Thoracic aorta (tissue), 2 donors: ENCODE measurements around the gene SDK1. TPM values are rescaled to one million over a fixed set of nuclear protein-coding genes. Genes with fewer than 3 reads are reported as not detected.

Experiments
- ATAC-seq: fragments of 150-250 bp; one replicate; pipeline ENCODE4 v1.8.0; 2017; ENCODE audit warnings: low read depth; ENCODE audit not compliant: insufficient number of reproducible peaks, low FRiP score
- DNase-seq: peaks from one replicate; pipeline ENCODE4 v3.0.0-alpha.2; 2020; ENCODE audit warnings: low spot score
- H3K27ac ChIP-seq, 2 donors: fragments of 200-600 bp; sonication (generic); 1 replicate in 1 of 2; 2 replicates in 1 of 2; pipeline ENCODE4 v1.5.1; 2016; ENCODE audit warnings: mild to moderate bottlenecking in 2 of 2, moderate library complexity in 2 of 2
- H3K27me3 ChIP-seq: fragments of 200-600 bp; sonication (generic); replicated peaks from 2 replicates; pipeline ENCODE4 v1.6.0; 2016; ENCODE audit warnings: mild to moderate bottlenecking; ENCODE audit not compliant: insufficient read depth
- H3K36me3 ChIP-seq: fragments of 200-600 bp; sonication (generic); one replicate; pipeline ENCODE4 v1.5.1; 2016
- H3K4me1 ChIP-seq, 2 donors: fragments of 200-600 bp; sonication (generic); 1 replicate in 1 of 2; 2 replicates in 1 of 2; pipeline versions ENCODE4 v1.5.1 to v1.6.0; 2016; ENCODE audit warnings: low read depth in 2 of 2, mild to moderate bottlenecking in 1 of 2; ENCODE audit not compliant: control insufficient read depth in 1 of 2
- H3K4me3 ChIP-seq: fragments of 200-600 bp; sonication (generic); 2 replicates; pipeline ENCODE4 v1.5.1; 2016; ENCODE audit warnings: mild to moderate bottlenecking
- H3K9me3 ChIP-seq: fragments of 200-600 bp; sonication (generic); 2 replicates; pipeline ENCODE4 v1.5.1; 2016
- CTCF ChIP-seq: fragments of 200-600 bp; sonication (generic); IDR thresholded peaks from one replicate; pipeline ENCODE4 v1.5.1; 2019; ENCODE audit warnings: antibody characterized with exemption
- total RNA-seq, 2 donors: library from RNA; depleted of rRNA; stranded (reverse); fragments of >200 nt; gene quantifications; one replicate each; pipeline versions ENCODE4 v1.1.0 to v1.2.3, GENCODE V29; 2016

SDK1 gene
- total RNA-seq, 2 donors from 2014 or later, result 27.5 to 29.2 TPM

DNA sequence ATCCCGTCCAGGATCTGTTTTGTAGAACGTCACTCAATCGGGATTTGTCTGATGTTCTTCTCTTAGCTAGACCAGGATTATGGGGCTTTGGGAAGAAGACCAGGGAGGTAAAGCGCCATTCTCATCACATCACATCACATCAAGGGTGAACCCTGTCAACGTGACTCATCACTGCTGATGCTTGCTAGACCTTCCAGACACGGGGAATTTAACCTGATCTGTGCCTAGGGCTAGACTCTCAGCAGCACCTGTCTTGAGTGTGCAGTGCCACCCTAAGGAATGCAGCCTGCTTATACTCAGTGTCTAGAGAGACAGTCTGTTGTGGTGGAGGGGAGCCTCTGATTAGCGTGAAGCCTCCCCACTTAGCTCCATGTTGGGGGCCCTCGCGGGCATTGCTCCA is 702.5 kb downstream of the SDK1 start:
- ATAC-seq, result no peak
- Histone ChIP-seq H3K27ac (no peak overlapping the region), H3K36me3 (no peaks in the 10 kb centered on the region), H3K27me3 (no peaks in the 10 kb centered on the region), H3K9me3 (no peaks in the 10 kb centered on the region), H3K4me3 (no peak overlapping the region), H3K4me1 (no peaks in the 10 kb centered on the region)
- TF ChIP-seq CTCF, result no peak
- no peak for DNase-seq

GRCh38 chr7:4006687-4007086 is 705.6 kb downstream of the SDK1 start:
- DNase-seq (no peak), ATAC-seq (no peak)
- H3K36me3 ChIP-seq, result peaks cover 4% of the 10 kb centered on the region
- no peaks in the 10 kb centered on the region for H3K9me3 ChIP-seq
- H3K27me3 ChIP-seq, result no peaks in the 10 kb centered on the region
- H3K4me1 ChIP-seq, result no peaks in the 10 kb centered on the region
- H3K4me3 ChIP-seq, result peak overlapping the region; percentile 38
- H3K27ac ChIP-seq, result peak overlapping the region in 1 of 2 donors; percentile 29
- TF ChIP-seq CTCF, result no peak

- H3K4me3 ChIP-seq, result no peak overlapping the region
- no peak for TF ChIP-seq CTCF
- no peak for ATAC-seq
- H3K4me1 ChIP-seq, result no peaks in the 10 kb centered on the region
- H3K36me3 ChIP-seq, result peaks cover 4% of the 10 kb centered on the region
- DNase-seq, result no peak
- H3K27me3 ChIP-seq, result no peaks in the 10 kb centered on the region
- H3K9me3 ChIP-seq, result no peaks in the 10 kb centered on the region
- no peak overlapping the region for H3K27ac ChIP-seq
These were observed 708.4 kb downstream of the SDK1 start for GRCh38 chr7:4009211-4010060.

GRCh38 chr7:4010061-4010605 is 709.1 kb downstream of the SDK1 start:
- Histone ChIP-seq H3K4me1 (no peaks in the 10 kb centered on the region), H3K36me3 (peaks cover 4% of the 10 kb centered on the region), H3K4me3 (no peak overlapping the region), H3K9me3 (no peaks in the 10 kb centered on the region), H3K27ac (no peak overlapping the region), H3K27me3 (no peaks in the 10 kb centered on the region)
- TF ChIP-seq CTCF, result no peak
- DNase-seq (no peak), ATAC-seq (no peak)

GRCh38 chr7:4010923-4011656 is 710.0 kb downstream of the SDK1 start:
- ATAC-seq (no peak), DNase-seq (no peak)
- no peak overlapping the region for H3K4me3 ChIP-seq
- TF ChIP-seq CTCF, result no peak
- H3K27ac ChIP-seq, result no peak overlapping the region
- no peaks in the 10 kb centered on the region for H3K9me3 ChIP-seq
- no peaks in the 10 kb centered on the region for H3K27me3 ChIP-seq
- H3K4me1 ChIP-seq, result no peaks in the 10 kb centered on the region
- peaks cover 9% of the 10 kb centered on the region for H3K36me3 ChIP-seq
